NCI-H2196 treated with DMSO at 0.1 percent for 48 hours (cell line): Measurements from ENCODE around the gene OR2T3.
"Not testable (repeated sequence)": the region's sequence is repeated elsewhere in the genome, so short reads cannot be mapped to it uniquely, and the experiment has no call there.

Source experiments
- DNase-seq: peaks from one replicate; lab custom pipeline; 2025; ENCODE audit not compliant: unreplicated experiment; lab: John Stamatoyannopoulos, UW

OR2T3 gene

DNA sequence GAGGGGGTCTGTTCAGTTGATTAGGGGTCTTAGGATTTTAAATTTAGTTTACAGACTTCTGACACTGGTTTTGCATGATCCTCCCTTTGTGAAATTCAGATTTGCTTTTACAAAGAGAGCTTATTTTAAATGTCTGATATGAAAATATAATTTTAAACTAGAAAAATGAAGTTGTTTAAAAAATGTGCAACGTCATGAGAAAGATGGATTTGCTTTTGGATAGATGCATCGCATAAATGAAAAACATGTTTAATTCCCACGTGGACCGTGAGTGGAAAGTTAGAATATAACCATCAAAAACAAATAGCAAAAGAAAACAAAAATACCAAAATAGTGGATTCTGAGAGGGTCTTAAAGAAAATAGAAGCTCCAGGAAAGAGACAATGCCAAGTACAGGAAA, 2.0 kb upstream of the OR2T3 start:
- DNase-seq, result no peak

DNA sequence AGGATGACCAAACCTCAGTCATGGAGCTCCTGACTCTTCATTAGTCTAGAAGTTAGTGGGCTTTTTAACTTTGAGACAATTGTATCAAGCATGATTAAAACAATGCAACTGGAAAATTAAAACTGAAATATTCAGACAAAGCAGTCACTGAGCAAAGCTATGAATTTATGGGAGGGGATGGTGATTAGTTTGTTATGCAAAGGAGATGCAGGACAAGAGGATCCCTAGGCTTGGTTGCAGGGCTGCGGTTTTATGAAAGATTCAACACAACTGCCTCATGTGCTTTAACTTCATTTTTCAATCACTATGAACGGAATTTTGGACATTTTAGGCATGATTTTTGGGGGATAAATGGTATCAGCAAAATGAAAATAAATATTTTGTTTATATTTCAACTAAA, 1.0 kb upstream of the OR2T3 start:
- DNase-seq, result not testable (repeated sequence)

GRCh38 chr1:248475660-248476059, 2.5 kb downstream of the OR2T3 start:
- not testable (repeated sequence) for DNase-seq

DNA sequence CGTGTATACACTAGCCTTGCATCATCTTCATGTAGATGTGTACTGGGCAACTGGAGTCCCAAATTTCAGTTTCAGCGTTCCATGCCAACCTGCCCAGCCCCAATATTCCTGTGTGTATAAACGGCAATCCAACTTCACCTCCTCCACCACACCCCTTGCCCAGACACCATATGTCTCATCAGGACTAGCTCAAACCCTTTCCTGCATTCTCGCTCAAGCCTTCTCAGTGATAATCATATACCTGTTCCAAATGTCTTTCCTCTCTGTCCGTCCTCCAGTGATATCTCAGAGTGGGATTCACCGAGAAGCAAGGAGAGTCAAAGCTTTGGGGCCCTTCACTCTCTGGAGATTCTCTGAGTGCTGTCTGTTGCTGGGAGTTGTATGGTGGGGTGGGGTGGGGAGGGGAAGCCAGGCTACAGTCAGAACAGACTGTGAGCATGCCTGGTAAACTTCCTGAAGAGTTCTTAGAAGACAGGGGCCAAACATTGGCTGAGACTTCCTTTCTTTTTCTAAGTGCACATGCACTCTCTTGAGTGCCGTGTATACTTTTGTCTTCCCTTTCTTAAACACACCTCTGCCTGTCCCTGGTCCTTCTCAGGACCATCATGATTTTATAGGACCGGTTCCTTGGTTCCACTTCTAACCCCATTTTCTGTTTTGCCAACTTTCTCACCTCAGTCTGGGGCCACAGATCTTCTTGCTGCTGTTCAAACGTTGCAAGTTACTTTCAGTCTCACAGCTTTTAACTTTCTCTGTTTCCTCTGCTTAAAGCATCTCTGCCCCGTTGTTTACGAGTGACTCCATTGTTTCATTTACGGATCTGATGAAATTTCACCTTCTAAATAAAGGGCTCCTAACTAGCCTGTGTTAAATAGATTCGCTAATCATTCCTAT, 8.8 kb downstream of the OR2T3 start:
- DNase-seq, result not testable (repeated sequence)

GRCh38 chr1:248488289-248488688, 15.1 kb downstream of the OR2T3 start, which contains the start of gene OR2T5:
OR2T5 (plus strand) TSS chr1:248488589; CDS start chr1:248488589, 0 bp downstream.
- DNase-seq, result not testable (repeated sequence)

GRCh38 chr1:248496661-248497060, 23.5 kb downstream of the OR2T3 start:
- not testable (repeated sequence) for DNase-seq

GRCh38 chr1:248500305-248501035, 27.3 kb downstream of the OR2T3 start:
- DNase-seq, result not testable (repeated sequence)

GRCh38 chr1:248507773-248508172, 34.6 kb downstream of the OR2T3 start, which contains the start of gene OR2G6:
OR2G6 (plus strand) TSS chr1:248508073; CDS start chr1:248521647, 13,574 bp downstream.
- DNase-seq, result not testable (repeated sequence)

- DNase-seq, result not testable (repeated sequence)
These were observed 37.1 kb downstream of the OR2T3 start for GRCh38 chr1:248510217-248510616.

DNA sequence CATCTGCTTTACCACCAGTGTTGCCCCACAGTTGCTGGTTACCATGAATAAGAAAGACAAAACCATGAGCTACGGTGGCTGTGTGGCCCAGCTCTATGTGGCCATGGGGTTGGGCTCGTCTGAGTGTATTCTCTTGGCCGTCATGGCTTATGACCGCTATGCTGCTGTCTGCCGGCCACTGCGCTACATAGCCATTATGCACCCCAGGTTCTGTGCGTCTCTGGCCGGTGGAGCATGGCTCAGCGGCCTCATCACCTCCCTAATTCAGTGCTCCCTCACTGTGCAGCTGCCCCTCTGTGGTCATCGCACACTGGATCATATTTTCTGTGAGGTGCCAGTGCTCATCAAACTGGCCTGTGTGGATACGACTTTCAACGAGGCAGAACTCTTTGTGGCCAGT, 48.7 kb downstream of the OR2T3 start:
- no peak for DNase-seq
